A172 (cell line): ENCODE results near the gene DIPK1A. TPM values are rescaled to one million over a fixed set of nuclear protein-coding genes. Genes with fewer than 3 reads are reported as not detected.

Source experiments
- DNase-seq: peaks from one replicate; pipeline ENCODE4 v3.0.0-alpha.2; 2015; ENCODE audit warnings: low spot score
- total RNA-seq: library from RNA; depleted of rRNA; stranded (reverse); fragments of >200 nt; shearing (Covaris generic); gene quantifications from 2 replicates; pipeline ENCODE4 v1.2.3, GENCODE V29; 2014

The DIPK1A gene
- total RNA-seq, 1 experiment from 2014 or later, result 8.5 TPM

DNA sequence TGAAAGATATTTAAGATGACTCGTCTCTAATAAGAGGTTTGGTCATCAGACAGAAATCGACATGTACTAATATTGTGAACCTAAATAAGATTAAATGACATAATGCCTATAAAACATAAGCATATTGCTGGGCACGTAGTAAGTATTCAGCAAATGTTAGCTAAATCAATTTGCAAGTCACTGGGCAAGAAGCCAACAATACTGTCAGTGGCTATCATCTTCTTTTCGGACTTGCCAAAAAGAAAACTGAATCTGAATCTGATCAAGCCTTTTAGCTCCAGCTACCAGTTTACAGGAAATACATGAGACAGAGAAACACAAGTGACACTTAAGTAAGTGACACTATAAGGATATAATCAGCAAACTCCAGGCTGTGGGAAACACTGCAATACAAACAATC, 83.5 kb downstream of the DIPK1A start:
- DNase-seq, result no peak

DNA sequence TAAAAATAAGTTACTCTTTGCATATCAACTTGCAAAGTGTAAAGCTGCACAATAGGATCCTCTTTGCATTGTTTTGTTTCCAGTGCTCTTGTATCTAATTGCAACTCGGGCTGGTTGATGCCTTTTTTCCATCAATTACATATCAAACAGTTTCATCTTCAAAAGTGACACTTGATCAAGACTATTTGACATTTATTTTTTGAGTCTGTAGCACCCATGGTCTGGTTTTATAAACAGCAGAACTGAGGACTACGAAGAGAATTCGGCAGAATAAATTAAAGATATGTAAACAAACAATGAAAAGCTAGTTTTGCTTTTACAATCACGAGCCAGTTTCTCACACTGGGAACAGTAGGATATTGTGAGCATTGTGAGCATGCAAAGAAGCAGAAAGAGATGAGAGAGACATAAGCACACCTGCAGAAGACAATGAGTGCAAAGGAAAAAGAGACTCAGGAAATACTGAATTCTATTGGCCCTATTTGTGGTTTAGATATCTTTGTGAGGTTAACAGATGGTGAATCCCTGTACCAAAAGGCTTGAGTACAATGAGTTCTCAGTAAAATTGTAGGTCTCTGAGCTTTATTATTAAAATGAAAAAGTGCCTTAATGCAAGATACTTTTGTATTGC, 84.1 kb downstream of the DIPK1A start:
- no peak for DNase-seq

DNA sequence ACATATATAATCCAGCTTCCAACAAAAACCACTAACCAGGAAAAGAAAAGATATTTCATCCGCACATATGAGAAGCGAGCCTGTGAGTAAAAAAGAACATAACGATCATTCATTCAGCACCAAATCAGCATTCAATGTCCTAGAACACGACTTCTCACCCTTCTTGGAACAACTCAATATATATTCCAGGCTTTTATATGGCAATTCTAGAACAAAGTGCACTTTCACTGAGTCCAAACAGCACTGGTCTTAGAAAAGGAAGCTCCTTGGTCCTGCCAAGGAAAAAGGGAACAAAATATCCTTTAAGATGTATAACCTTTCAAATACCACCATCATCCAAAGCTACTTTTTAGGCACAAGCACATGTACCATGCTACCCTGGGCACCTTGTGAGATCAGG, 84.9 kb downstream of the DIPK1A start:
- no peak for DNase-seq

DNA sequence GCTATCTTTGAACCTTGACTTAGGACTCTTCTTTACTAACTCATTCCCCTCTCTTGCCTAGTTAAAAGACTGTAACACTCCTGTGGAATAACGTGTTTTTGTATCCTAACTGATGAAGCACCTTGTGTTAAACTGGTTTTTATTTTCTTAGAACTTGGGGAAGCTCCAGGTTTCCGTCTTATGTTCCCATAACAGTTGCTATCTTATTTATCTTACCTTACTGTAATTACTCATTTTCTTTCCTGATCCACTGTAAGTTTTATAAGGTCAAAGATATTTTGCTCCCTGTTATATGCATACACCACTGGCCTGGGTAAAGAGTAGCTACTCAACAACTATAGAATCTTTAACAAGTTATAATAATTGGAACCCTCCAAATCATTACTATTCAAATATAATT, 86.3 kb downstream of the DIPK1A start:
- DNase-seq, result no peak

DNA sequence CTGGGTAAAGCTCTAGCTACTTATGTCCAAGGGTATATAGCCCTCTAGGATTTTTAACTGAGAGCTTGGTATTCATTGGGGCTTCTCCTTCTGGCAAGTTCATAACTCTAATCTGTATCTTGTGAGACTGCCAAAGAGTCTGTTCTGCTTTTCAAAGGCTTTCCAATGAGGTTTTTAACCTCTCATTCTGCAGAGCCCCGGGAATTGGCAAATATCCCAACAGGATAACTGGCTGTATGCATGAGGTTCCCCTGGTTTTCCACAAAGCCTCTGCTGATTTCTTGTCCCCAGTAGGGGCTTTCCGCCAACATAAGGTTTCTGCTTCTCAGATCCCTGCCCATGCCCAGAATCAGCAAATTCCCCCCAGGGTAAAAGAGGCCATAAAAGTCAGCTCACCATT, 88.5 kb downstream of the DIPK1A start:
- no peak for DNase-seq

DNA sequence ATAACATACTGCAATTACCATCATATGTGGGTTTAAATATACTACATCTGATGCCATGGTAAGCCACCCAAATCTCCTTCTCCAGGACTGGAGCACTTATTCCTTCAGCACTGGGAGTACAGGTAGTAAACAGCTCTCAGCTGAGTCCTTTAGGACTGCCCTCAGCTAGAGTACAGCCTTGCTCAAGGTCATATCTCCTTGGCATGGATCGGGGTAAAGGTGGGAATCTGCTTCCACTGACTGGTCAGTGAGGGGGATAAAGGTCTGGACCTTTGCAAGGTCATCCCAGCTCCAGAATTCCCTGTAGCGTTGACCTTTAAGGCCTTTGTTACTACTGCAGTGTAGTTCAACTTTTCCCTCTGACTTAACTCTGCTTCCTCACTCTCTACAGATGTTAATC, 90.7 kb downstream of the DIPK1A start:
- DNase-seq, result no peak

DNA sequence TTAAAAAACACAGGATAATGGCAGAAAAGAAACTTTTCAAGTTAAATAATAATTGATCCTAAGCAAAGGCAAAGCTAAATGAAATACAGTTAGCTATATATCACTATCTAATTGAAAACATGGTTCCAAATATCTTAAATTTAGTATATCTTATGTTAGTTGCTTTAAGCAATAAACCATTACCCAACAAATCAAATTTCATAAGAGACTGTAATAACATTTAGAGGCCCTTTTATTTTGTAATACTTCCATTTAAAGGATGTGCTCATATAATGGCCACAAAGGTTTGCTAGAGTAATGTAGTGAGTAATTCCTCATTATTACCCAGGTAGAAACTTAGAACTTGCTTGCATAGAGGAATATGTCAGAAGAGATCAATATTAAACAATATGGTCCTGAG, 97.1 kb downstream of the DIPK1A start:
- no peak for DNase-seq

DNA sequence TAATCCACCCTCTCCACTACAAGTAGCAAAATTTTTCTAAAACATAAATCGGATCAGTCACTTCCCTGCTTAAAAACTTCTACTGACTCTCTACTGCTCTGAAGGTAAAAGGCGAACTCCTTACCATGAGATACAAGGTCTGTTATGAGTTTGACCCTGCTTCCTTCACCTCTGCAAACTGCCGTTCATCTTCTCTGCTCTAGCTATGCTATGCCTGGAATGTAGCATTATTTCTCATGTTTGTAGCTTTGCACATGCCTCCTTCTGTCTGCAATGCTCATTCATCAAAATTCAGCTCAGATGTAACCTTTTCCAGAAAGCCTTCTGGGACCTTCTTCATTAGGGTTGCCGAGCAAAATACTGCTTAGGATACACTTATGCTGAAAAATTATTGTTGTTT, 98.7 kb downstream of the DIPK1A start:
- DNase-seq, result no peak

DNA sequence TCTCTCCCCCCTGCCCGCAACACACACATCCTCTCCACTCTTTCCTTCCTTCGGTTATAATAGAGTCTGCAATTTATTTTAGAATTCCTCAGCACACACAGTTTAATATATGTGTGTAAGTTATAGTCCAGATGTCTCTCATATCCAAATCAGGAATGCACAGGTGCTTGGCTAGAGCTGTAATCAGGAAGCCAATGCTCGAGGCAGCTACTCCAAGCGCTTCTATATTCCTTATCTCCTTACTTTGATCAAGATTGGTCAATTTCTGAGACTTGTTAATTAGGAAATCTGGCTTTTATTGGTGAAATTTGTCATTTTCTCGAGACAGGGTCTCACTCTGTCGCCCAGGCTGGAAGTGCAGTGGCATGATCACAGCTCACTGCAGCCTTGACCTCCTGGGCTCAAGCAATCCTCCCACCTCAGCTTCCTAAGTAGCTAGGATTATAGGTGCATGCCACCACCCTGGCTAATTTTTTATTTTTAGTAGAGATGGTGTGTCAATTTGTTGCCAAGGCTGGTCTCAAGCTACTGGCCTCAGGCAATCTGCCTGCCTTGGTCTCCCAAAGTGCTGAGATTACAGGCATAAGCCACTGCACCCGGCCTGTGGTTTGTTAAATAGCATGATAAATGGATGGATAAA, 101.7 kb downstream of the DIPK1A start:
- no peak for DNase-seq

DNA sequence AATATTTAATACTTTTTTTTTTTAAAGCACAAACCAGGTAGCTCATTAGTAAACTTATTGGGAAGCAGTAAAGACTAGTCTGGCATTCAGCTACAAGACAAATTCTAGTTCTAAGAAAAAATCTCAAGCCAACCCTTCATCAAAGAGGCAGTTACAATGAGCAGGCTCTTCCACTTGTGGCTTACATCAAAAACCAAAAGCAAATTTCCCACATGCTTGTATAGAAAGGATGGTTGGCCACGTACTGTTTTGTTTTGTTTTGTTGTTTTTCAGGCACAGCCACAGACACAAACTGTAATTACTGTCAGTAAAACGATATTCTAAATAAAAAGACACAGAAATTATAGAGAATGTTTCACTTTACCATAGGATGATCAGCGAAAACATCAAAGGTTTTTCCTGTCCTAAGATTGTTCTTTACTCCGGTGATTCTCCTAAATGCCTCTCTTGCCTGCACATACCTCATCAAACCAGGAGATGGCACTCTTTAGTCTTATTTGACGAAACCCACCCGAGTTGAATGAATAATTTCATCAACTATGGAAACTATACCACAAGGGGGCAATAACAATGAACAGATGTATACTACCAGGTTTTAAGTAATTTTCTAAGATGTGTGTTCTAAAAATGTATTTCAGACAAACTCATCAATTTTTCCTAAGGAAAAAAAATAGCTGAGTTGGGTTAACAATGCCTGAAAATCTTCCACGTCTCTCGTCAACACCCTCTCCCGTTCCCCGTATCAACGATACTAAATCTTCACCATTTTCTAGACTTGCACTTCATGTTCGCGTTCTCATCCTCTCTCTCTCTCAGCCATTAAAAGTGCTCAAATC, 102.5 kb downstream of the DIPK1A start:
- DNase-seq, result peak; percentile 48

DNA sequence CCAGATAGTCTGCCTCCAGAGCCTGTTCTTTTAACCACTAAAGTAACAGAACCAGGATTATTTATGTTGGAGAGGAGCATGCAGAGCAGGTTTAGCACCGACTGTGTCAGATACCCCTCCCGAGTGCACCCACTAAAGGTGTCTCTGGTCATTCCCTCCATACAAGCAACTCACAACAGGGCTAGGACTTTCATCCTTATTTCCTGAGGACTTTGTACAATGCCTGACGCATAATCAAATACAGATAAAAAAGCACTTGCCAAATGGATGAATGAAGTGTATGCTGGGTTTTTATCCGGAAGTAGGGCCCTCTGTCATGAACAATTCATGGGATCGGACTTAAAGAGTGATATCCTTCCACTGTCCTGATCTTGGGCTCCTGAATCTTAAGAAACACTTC, 103.4 kb downstream of the DIPK1A start:
- DNase-seq, result no peak

DNA sequence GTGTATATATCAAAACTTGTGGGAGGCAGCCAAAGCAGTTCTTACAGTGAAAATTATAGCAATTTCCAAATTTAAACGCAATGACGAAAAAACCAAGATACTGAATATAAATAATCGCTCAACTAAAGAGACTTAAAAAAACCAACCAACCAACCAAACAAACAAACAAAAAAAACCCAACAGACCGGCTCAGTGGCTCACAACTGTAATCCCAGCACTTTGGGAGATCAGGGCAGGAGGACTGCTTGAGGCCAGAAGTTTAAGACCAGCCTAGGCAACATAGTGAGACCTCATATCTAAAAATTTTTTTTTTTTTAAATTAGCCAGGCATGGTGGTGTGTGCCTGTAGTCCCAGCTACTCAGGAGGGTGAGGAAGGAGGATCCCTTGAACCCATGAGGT, 106.0 kb downstream of the DIPK1A start:
- DNase-seq, result no peak

DNA sequence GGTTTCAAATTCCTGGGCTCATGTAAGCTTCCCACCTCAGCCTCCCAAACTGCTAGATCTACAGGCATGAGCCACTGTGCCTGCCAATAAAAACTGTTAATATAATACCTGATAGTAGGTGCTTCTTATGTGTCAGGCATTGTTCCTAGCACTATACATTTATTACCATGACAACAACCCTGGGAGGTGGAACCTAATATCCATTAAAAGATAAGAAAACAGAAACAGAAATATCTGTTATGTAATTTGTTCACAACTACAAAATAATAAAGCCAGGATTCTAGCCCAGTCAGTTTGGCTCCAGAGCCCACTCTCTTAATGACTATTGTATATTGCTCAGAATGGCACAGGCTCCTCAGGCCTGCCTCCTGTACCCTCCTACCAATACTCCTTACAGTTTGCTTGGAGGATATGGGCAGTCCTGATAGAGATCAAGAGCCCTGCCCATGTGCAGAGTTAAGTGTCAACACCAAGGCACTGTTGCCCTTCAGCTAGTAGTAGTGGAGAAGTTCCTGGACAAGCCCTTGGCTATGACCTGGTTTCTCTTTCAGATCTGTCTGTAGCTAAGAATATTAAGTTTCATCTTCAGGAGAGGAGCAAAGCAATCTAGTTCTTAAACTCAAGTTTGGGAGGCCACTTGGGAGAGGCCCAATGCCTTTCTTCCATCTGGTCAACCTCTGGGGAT, 107.0 kb downstream of the DIPK1A start:
- no peak for DNase-seq

DNA sequence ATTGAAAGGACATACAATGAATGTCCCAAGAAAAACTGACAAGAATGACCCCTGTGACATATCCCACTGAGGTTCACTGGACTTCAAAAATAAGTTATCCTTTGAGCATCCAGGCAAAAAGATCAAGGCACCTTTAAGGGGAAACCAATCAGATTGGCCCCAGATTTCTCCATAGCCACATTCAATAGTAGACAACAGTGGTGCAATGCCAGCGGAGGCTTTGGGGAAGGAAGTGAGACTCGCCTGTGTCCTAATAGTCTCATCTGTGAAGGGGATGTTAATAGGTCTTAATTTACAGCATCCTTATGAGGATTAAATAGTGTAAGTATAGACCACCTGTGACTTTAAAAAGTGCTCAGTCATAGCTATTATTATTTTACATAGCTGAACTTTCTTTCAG, 108.0 kb downstream of the DIPK1A start:
- DNase-seq, result no peak

DNA sequence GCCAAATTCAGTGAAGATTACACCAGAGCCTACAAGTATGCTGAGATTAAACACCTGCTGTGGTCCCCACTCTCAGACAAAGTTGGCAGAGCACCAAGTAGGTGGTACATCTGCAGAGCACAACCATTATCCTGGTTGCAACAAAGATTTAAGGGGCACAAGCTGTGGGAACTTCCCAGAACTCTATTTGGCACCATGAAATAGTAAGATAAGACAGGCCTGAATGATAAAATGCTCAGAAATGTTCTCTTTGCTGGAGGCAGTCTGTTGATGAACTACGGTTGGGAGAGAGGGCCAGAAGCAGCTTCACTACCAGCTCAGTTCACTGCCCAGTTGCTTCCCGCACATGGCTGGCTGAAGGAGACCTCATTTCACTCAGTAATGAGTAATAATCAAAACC, 109.5 kb downstream of the DIPK1A start:
- no peak for DNase-seq

DNA sequence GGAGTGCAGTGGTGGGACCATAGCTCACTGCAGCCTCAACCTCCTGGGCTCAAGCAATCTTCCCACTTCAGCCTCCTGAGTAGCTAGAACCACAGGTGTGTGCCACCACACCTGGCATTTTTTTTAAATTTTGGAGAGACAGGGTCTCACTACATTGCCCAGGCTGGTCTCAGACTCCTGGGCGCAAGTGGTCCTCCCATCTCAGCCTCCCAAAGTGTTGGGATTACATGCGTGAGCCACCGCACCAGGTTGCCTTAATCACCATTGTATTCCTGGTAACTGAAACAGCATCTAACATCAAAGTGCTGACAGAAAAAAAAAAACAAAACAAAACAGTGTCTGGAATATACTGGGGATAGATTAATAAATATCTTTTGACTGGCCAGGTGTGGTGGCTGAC, 111.2 kb downstream of the DIPK1A start:
- DNase-seq, result no peak

DNA sequence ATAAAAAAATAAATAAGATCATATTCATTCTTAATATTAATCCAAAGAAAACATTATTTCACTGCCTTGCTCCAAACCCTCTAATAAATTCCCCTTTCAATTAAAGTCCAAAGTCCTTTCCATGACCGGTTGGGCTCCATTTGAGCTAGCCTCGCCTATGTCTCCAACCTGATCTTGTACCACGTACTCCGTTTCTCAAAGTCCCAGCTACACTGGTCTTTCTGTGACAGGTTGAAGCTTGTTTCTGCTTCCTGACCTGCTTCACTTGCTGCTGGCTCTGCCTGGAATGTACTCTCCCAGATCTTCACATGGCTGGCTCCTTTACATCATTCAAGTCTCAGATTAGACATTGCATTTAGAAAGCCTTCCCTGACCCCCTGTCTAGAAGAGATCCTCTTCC, 113.1 kb downstream of the DIPK1A start:
- no peak for DNase-seq

DNA sequence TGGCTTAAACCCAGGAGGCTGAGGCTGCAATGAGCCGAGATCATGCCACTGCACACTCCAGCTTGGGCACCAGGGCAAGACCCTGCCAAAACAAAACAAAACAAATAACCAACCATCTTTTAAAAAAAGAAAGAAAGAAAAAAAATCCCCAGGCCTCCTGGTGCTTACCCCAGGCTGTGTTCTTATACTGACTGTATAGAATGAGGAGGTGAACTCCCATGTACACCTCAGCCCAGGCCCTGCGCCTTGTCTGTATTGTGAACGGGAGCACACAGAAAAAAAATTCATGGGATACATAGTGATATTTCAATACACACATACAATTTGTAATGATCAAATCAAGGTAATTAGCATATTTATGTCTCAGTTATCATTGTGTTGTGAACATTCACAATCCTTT, 115.4 kb downstream of the DIPK1A start:
- no peak for DNase-seq

DNA sequence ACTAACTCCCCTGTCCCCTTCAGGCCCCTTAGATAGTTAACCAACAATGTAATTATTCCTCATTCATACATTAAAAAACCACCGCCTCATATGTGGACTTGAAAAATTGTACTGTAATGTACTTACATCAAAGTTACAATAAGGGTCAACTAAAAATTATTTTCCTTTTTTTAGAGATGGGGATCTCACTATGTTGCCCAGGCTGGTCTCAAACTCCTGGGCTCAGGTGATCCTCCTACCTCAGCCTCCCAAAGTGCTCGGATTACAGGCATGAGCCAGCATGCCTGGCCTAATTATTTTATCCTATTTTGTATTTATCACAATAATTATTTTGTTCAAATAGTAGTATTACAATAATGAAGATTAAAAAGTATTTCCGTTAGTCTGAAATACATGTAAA, 116.8 kb downstream of the DIPK1A start:
- DNase-seq, result no peak

DNA sequence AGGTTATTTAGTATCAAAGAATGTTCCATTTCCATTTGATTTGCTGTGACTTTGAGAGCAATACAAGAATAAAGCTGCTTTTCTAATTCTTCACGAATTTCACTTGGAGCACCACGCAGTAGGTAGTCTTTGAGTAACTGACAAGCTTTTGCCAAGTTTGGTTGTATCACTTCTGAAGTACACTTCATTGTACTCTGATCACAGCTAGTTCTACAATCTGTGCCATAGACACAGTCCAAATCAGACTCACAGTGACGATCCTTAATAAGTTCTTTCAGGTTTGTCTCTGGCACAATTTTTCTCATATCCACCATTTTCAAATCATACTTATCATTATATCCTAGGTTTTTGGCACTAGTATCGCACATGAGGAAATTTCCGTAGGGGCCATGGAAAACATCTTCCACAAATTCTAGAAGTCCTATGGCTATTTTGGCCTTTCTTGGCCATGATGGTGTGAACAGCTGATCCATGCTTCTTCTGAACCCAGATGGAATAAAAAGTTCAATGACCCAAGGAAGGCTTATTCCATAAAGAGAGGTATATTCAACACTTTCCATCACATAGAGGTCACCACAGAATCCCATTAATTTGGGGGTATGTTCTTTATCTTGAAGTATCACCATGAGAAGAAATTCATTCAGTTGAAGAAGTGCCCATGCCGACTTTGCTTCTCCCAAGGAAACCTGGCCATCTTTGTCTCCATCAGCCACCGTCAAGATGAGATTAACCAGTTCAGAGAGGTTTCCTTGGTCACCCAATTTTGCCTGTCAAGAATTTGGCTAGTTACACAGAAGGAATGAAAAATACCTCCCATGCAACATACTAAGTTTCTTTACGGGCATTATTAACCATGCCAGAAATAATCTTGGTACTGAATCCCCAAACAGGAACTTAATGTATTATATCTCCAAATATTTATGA, 117.6 kb downstream of the DIPK1A start:
- no peak for DNase-seq

DNA sequence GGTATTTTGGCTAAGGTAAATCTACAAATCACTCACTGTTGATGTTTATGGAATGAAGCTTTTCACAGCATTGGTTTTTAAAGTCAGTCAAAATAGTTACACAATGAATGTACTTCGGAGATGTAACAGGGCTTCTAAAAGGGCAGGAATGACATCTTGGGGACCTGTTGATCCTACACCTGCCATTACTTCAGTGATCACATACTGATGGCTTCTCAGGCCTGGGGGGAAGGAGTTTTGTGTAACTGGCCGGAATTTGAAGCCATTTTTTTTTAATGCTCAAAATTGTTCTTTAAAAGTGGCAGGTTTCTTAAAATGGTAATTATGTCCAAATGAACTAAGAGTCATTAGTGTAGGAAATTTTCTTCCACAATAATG, 118.2 kb downstream of the DIPK1A start:
- DNase-seq, result no peak
